GM19351 (cell line): ENCODE results near the gene UGT1A4.

Experiments used
- ATAC-seq: cut with Tn5 transposase; IDR thresholded peaks from one replicate; pipeline ENCODE4 v1.9.1; 2021; ENCODE audit warnings: mild to moderate bottlenecking, moderate library complexity; ENCODE audit not compliant: unreplicated experiment

UGT1A4 gene

DNA sequence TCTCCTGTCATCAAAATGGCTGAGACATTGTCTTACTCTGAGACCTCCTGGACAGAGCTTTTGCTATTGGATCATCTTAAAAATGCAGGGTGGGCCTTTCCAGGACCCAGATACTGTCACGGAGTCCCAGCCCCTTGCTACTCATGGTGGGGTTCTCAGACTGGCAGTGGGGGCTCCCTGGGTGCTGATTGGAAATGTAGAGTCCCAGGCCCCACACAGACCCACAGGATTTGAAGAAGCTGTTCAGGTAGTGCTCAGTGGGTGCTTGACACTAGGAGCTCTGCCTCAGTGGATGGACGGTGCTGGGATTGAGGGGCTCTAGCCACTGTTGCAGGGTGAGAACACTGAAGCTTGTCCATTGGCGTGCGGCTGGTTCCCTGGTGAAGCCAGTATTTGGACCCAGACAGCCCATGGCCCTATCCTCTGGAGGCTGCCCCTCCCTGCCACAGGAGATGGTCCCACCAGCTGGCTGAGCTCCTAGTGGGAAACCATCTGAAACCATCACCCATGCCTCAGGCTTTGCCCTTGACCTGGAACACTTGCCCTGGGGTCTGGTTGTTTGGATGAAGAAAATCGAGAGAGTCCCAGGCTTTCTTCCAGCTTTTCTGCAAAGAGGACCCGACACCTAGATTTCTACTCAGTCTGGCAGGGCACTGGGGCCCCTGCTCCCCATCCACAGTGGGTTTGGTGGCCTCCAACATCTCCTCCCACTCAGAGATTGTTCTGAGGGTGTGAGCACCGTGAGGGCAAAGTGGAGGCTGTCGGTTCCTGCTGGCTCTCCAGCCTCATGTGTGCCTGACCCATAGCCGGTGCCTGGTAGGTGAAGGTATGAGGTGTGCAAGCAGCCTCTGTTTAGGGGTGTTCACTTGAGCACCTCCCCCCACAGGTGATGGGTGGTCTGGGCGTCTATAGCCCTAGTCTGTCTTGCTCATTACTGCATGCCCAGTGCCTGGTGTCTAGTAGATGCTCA is 89.7 kb downstream of the UGT1A4 start:
- ATAC-seq, result no peak

DNA sequence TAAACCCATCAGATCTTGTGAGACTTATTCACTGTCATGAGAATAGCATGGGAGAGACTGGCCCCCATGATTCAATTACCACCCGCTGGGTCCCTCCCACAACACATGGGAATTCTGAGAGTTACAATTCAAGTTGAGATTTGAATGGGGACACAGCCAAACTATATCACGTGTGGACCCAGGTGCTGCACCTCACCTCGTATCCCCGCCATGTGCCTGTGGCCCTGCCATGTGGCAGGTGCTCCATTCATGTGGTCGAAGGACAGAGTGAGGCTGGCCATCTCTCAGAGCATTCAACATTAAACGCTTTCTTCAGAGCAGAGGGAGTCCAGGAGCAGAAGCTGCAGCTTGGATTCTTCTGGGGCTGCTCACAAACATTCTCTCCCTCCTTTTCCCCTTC is 91.8 kb downstream of the UGT1A4 start:
- ATAC-seq, result no peak

DNA sequence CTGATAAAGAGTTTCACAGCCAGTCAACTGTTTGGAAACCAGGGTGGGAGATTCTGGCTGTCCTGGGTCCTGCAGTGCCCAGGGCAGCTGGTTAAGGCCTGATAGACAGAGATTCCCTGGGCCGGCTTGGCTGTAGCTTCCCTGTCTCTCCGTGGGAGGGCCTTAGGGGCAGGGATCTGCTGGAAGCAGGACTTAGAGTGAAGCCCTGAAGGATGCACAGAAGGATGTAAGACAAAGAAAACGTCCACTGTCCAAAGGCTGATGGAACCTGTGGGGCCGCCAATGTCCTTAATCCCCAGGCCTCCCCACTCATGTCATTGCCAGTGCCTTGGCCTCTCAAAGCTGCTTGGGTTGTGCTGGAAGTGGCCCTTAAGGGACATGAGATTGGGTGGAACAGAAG is 92.6 kb downstream of the UGT1A4 start:
- no peak for ATAC-seq

DNA sequence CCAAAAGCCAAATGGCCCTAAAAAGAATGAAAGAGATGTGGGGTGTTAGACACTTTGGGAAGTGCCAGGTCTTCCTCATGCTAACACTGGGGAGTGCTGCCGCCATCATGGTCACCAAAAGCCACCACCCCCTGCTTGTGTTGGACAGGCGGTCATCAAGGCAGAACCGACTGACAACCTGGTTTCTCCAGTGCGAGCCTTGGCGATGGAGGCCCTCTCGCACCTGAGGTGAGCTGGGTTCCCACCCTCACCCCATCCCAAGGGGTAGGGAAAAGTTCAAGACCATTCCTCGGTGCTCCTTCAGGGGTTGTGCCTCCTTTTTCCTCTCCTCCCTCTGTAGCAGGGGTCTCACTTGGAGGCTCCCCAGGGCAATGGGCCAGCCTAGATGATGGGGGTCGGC is 93.2 kb downstream of the UGT1A4 start:
- no peak for ATAC-seq

GRCh38 chr2:233813236-233814055 is 94.9 kb downstream of the UGT1A4 start:
- no peak for ATAC-seq

DNA sequence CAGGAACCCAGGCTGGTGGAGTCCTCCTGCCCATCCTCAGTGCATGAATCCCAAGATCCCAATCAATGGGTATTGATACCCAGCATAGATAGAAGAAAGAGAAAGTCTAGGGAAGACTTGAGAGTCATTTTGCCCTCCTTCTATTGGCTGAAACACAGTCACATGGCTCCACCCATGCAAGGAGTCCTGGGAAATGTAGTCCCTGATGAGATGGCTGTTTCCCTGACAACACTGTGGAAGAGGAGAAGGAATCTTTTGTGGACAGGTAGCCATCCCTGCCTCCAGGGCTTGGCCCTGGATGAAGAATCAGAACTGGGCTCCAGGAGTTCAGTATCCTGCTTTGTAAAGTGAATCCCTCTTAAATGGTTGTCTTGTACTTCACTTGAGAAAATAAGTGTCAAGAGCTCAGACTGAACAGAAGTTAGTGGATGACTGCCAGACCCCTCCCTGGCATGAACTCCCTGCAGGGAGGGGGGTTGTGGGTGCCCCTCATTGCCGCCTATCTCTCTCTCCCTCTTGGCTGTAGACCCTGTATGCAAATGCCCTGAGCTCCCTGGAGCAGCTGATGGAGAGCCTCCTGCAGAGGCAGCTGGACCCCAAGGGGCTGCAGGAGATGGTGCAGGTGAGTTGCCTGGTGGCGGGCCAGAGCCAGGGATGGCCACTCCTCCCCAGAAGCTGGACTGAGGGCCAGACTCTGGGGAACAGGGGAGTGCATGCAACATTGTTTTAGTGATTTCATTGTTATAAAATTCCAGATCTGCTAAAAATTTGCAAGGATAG is 95.7 kb downstream of the UGT1A4 start:
- ATAC-seq, result peak; percentile 44

DNA sequence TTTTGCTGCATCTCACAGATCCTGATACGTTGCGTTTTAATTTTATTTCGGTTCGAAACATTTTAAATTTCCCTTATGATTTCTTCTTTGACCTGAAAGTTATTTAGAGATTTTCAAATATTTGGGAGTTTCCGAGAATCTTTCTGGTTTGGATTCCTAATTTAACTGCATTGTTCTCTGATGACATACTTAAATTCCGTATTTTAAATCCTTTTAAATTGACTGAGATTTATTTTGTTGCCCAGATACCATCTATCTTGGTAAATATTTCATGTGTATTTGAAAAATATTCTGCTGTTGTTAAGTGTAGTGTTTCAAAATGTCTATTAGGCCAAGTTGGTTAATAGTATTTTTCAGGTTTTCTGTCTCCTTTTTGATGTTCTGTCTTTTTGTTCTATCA is 97.3 kb downstream of the UGT1A4 start:
- no peak for ATAC-seq

DNA sequence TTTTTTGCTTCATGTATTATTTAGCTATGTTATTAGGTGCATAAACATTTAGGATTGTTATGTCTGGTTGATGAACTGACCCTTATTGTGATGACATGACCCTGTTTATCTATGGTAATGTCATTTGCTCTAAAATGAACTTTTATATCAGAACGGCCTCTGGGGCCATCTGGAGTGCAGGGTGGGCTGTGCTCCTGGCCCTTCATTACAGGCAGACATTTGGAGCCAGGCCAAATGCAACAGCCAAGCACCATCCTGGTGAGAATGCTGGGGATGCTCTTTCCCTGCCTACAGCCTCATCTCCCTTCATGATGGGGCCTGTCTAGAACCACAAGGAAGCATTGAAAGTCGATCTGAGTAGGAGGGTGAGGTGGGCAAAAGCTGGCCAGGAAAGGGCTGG is 97.8 kb downstream of the UGT1A4 start:
- ATAC-seq, result no peak

- no peak for ATAC-seq
Observed at GRCh38 chr2:233816771-233817170, 98.2 kb downstream of the UGT1A4 start.

DNA sequence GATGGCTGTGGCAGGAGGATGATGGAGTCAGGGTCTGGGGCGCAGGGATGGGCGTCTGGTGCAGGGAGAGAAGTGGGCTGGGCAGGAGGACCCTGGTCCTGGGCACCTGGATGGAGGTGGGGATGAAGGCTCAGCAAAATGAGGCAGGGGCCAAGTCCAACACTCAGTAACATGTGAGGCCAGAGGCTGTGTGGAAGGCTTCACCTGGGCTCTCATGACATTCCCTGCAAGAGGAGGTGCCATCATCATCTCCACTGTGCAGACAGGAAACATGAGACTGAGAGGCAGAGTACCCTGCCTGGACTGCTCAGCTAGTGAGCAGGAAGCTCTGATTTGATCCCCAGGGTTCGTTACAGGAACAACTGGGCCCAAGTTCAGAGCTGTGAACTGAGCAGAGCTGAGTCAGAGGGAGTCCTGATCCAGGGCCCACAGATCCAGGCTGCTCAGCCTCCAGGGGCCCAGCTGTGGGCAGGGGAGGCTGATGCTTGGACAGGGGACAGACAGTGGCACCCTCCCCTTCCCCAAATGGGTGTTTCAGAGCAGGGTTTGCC is 98.9 kb downstream of the UGT1A4 start:
- no peak for ATAC-seq

DNA sequence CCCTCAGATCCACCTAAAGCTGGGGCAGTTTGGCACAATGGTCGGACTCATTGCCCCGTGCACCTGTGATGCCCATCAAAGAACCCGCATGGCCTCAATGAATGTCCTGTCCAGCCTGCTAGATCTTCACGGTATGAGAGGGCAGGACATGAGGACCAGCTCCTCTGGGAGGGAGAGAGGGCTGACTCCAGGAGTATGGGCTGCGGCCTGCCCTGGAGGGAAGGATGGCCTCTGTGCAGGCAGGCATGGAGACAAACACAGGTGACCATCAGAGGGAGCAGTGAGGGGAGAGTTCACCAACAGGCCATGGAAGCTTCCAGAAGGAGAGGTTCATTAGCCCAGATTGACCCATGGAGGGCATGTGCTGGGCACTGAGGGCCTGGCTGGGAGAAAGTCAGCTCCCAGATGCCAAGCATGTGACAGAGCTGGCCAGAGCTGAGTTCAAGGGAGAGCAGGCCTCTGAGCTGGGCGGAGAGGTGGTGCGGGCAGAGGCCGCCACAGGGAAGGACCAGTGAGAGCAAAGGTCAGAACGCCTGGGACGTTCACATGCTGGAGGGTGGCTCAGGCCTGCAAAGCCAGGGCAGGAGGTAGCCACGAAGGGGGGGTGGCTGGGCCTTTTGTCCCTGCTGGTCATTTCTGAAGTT is 99.6 kb downstream of the UGT1A4 start:
- ATAC-seq, result no peak

DNA sequence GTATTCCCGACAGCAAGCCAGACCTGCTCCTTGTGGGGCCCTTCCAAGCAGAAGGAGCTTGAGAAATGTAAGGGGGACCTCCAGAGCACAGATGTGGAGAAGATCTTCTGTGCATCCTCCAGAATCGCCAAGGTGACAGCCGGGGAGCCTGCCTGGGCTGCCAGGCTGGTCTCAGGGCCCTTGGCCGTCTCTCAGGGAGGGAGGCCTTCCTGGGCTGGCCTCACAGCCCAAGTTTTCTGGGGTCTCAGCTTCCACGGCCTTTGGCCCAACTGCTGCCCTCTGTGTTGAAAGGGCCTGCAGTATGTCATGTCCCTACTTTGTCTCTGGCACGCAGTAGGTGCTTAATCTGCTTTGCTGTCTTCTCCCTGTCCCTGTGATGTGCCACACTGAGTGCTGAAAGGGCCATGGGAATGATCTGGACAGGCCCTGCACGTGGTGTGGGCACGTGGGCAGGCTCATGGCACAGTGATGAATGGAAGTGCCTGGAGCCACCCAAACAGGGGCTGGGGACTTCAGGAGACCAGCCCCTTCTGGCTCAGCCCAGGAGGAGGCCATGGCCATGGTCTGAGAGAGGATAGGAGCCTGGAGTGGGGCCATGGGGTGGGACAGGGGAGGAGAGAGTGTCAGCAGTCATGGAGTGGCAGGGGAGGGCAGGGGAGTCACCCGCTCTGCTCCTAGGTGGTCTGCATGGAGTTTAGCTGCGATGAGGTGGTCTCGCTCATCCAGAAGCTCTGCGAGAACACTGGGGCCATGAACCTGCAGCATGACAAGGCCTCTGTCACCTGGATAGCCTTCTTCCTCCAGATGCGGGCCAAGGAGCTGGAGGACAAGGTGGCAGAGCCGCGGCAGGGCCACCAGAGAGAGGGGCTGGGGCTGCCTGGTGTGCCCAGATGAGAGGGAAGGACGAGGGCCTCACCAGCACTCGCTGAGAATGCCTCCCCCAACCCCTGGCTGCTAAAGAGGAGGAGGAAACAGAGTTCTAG is 100.4 kb downstream of the UGT1A4 start:
- no peak for ATAC-seq

DNA sequence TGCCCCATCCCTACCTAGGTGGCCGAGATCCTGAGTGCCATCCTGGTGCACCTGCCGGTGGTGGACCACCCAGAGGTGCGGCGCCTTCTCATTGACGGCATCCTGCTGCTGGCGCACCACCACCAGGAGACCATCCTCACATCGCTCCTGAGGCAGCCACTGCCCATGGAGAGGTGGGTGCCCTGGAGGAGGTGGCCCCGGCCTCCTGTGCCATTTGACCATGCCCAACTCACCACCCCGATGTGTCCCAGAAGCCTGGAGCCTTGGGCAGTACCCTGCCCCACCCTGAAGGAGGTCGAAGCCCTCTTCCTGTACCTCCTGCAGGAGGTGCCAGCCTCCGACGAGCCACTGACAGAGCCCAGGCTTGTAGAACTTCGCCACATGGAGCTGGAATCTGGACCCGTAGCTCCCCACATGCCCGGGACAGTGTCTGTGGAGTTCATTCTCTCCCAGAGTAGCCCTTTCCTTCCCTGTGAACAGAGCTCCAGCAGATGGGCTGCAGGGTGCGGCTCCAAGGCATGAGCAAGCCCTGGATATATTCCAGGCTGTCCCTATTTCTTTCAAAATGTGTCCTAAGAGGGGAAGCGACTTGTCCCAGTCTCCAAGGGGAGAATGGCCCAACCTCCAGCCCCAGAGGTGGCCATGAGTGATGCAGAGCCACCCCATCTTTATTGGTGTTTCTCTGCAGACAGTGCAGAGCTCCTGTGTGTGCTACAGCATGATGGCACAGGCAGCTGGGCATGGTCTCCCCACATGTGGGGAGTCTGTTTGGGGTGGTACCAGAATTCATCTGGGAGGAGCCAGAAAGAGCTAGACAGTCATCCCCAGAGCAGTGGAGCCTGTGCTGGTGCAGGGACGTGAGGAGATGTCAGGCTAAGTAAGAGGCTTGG is 101.6 kb downstream of the UGT1A4 start:
- no peak for ATAC-seq

DNA sequence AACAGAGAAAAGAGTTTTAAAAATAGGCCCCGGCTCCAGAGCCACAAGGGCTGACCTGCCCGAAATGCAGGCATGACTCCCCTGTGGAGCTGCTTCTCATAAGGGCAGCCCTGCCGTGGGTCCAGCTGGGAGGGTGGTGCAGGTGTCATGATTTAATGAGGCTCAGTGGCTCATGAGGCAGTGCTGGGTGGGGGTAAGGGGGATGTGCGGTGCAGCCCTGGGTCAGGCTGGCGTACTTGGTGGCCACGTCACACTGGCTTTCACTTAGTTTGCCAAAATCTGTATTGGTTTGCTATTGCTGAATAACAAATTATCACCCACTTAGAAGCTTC is 102.2 kb downstream of the UGT1A4 start:
- no peak for ATAC-seq

DNA sequence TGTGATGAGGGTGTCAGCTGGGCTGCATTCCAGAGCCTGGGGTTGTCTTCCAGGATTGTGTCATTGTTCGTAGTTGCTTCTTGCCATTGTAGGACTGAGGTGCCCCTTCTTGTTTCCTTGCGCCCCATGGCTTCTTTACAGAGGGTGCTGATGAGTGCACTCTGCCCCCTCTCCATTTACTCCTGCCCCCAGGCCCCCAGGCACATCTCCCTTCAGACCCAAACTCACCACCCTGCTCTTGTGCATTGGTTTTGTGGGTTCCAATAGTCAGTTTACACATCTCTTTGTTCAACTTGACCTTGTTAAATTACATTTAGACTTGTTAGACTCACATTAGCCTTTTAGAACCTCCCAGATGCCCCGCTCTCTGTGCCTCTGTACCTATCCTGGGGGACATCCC is 102.7 kb downstream of the UGT1A4 start:
- no peak for ATAC-seq

- no peak for ATAC-seq
Observed at GRCh38 chr2:233821709-233822100, 103.2 kb downstream of the UGT1A4 start.

DNA sequence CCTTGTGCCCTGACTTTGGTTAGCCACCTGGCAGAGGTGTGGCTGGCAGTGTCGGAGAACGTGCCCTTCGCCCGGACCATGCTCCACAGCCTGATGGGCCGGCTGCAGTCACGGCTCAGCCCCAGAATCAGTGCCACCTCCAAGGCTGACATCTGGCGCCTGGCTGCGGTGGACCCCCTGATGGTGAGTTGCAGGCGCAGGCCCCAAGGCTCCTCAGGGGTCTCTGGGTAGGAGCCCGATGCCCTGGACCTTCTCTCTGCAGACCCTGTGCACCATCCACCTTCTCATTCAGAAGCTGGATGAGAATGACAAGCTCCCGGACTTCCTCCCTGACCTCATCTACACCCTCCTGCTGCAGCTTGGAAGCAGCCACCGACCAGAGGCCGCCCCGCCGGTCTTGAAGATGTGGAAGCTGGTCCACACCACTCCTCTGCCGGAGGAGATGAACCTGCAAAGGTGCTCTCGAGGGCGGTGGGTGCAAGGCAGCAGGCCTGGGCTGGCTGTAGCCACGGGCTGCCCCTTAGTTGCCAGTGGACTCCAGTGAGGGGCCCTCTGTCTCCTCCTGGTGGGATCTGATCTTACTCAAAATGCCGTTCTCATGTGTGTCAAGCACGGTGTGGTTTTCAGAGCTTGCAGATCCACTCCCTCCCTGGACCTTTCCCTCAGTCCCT is 103.7 kb downstream of the UGT1A4 start:
- ATAC-seq, result no peak
